GM12865 (cell line): Measurements from ENCODE around the gene KRTAP19-1.
"Not testable (repeated sequence)": the region's sequence is repeated elsewhere in the genome, so short reads cannot be mapped to it uniquely, and the experiment has no call there.

Source experiments
- DNase-seq: peaks from one replicate; pipeline ENCODE4 v3.0.0; 2010; ENCODE audit warnings: low read depth
- H3K4me3 ChIP-seq: 2 replicates; pipeline ENCODE4 v1.5.1; 2011; ENCODE audit warnings: mild to moderate bottlenecking, low read depth, low read length, control low read depth
- TF ChIP-seq, protein P1 (sequence below): IDR thresholded peaks from 2 replicates; pipeline ENCODE4 v1.5.1; 2011; ENCODE audit warnings: low read length, control low read depth, low read depth, inconsistent platforms; ENCODE audit not compliant: insufficient read depth; ENCODE audit errors: missing control alignments

Gene KRTAP19-1

DNA sequence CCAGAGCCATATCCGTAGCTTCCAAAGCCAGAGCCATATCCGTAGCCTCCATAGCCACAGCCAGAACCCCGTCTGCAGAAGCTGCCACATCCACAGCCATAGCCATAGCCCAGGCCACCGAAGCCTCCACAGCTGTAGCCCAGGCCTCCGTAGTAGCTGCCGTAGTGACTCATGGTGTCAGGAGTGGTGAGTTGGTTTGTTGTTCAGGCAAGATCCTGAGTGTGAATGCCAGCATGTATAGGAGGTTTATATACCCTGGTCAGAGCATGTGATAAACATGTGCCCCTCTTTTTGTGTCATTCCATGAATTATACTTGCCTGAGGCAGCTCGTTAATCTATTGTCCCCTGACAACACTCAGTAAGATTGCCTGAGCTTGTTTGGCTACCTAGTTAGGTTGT lies at the start of gene KRTAP19-1:
Gene KRTAP19-1 (minus strand): TSS at position 223 of the 400 bp plus-strand sequence. CDS start 50 bp downstream, at position 173.
- no peak for DNase-seq
- TF ChIP-seq, protein P1, sequence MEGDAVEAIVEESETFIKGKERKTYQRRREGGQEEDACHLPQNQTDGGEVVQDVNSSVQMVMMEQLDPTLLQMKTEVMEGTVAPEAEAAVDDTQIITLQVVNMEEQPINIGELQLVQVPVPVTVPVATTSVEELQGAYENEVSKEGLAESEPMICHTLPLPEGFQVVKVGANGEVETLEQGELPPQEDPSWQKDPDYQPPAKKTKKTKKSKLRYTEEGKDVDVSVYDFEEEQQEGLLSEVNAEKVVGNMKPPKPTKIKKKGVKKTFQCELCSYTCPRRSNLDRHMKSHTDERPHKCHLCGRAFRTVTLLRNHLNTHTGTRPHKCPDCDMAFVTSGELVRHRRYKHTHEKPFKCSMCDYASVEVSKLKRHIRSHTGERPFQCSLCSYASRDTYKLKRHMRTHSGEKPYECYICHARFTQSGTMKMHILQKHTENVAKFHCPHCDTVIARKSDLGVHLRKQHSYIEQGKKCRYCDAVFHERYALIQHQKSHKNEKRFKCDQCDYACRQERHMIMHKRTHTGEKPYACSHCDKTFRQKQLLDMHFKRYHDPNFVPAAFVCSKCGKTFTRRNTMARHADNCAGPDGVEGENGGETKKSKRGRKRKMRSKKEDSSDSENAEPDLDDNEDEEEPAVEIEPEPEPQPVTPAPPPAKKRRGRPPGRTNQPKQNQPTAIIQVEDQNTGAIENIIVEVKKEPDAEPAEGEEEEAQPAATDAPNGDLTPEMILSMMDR: no peak
- no peak within 1 kb of the TSS for H3K4me3 ChIP-seq

DNA sequence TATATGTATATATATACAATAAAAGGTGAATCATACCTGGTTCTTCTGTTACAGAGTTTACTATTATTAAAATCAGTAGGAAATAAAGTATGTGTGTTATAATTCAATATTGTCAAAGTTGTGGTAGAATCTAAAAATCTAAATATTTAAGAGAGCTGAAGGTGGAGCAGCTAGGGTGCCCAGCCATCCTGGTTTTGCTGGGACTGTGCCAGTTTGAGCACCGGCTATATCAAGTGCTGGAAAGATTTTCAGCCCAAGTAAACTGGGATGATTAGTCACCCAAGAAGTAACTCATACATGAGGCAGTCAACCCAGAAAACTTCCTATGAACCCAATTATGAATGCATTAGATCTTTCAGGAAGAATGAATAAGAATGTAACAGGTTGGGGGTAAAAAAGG lies 38.7 kb upstream of the KRTAP19-1 start:
- no peak for DNase-seq
- TF ChIP-seq, protein P1: no peak

DNA sequence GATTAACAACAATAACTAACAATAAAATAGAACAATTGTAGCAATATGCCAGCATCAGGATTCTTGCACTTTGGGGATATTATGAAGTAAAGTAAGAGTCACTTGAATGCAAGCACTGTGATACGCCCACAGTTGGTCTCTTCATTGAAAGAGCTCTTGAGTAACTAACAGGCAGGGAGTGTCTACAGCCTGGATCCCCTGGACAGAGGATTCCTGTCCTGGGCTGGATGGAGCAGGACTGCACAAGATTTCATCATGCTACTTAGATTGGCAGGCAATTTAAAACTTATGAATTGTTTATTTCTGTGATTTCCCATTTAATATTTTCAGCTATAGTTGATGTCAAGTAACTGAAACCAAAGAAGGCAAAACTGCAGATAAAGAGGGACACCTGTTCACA lies 35.5 kb upstream of the KRTAP19-1 start:
- DNase-seq: no peak
- TF ChIP-seq, protein P1: no peak
- H3K4me3 ChIP-seq: no peak overlapping the region

More for the DNA sequence above, 38.7 kb upstream of the KRTAP19-1 start:
- no peak overlapping the region for H3K4me3 ChIP-seq

DNA sequence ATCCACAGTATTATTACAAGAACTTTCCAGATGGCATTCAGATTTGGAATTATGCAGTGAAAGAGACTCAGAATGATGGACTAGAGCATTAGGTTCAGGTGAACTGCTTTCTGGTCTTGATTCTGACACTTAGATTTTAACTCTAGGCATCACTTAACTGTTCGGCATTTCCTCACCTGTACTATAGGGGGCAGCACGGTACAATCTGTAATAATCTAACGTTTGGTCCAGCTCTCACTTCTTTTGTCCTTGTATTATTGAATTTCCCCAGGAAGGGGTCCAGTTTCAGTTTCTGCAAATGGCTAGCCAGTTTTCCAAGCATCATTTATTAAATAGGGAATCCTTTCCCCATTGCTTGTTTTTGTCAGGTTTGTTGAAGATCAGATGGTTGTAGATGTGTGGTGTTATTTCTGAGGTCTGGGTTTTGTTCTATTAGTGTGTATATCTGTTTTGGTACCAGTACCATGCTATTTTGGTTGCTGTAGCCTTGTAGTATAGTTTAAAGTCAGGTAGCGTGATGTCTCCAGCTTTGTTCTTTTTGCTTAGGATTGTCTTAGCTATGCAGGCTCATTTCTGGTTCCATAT lies 25.5 kb upstream of the KRTAP19-1 start:
- DNase-seq: peak; percentile 8
- H3K4me3 ChIP-seq: not testable (repeated sequence)
- TF ChIP-seq, protein P1: peak; percentile 45

DNA sequence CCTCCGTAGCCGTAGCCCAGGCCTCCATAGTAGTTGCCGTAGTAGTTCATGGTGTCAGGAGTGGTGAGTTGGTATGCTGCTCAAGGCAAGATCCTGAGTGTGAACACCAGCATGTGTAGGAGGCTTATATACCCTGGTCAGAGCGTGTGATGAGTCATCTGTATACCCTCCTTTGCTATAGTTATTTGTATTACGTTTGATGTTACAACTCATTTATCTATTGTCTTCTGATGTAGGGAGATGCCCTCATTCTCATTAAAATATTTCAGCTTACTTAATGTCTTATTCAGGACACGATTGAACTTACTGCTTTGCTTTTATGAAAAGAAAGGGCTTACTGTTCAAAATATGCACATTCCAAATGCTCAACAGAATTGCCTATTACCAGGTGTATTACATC lies 21.9 kb upstream of the KRTAP19-1 start, which contains the start of gene KRTAP19-5:
Gene KRTAP19-5 (minus strand): TSS at position 101 of the 400 bp plus-strand sequence. CDS start 51 bp downstream, at position 50.
- no peak for DNase-seq
- TF ChIP-seq, protein P1: no peak

DNA sequence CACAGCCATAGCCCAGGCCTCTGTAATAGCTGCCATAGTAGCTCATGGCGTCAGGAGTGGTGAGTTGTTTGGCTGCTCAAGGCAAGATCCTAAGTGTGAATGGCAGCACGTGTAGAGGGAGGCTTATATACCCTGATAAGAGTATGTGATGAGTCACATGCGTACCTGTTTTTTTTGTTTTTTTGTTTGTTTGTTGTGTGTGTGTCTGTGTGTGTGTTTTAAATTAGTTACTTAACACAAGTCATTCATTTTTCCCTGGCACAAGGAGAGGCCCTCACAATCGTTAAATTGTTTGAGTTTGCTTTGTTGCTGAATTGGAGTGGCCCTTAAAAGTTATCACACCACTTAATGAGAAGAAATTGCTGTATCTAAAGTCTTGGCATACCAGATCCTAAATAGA lies 16.9 kb upstream of the KRTAP19-1 start, which contains the start of gene KRTAP19-4:
Gene KRTAP19-4 (minus strand): TSS at position 101 of the 400 bp plus-strand sequence. CDS start 55 bp downstream, at position 46.
- TF ChIP-seq, protein P1: no peak
- DNase-seq: no peak
- H3K4me3 ChIP-seq: no peak within 1 kb of the TSS

More for the DNA sequence above, 21.9 kb upstream of the KRTAP19-1 start, which contains the start of gene KRTAP19-5:
- no peak within 1 kb of the TSS for H3K4me3 ChIP-seq
